OCI-LY1 (cell line): Measurements from ENCODE around the gene XYLT1.

Source experiments
- CTCF ChIP-seq: fragments of 200-600 bp; sonication (generic), shearing (Covaris generic); IDR thresholded peaks from 2 replicates; pipeline ENCODE4 v1.5.1; 2017; ENCODE audit warnings: mild to moderate bottlenecking, antibody characterized with exemption, low read length, moderate library complexity, mixed read lengths
- EZH2 ChIP-seq: fragments of 200-600 bp; sonication (generic), shearing (Covaris generic); IDR thresholded peaks from 2 replicates; pipeline ENCODE4 v1.8.0; 2017; ENCODE audit warnings: borderline replicate concordance, mixed run types, mild to moderate bottlenecking, antibody characterized with exemption, low read length, moderate library complexity, mixed read lengths

- TF ChIP-seq CTCF (no peak), EZH2 (no peak)
Measured at GRCh38 chr16:17460890-17461289, 9.9 kb downstream of the XYLT1 start.
